ENCODE measurements around the gene ADCY1.

ADCY1 gene

DNA sequence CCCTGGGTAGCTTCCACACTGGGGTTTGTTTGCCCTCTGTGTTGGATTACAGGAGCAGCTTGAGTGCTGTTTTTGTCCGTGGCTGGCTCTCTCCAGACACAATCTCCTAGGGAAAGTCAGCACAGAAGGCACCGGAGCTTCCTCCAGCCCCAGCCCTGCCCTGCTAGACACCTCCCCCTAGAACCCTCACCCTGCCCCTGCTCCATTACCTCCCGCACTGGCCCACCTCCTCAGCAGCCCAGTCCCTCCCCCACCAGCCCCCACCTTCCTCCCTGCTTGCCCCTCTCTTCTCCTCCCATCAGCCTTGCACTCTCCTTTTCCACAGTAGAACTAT lies 130.5 kb downstream of the ADCY1 start:
- Mint-ChIP-seq H3K4me1 (no peaks in the 10 kb centered on the region), H3K4me3 (no peak overlapping the region), H3K27ac (no peak overlapping the region), H3K9me3 (no peaks in the 10 kb centered on the region), H3K27me3 (ENCODE audit: low read depth, poor library complexity) (peaks cover 2% of the 10 kb centered on the region), H3K36me3 (ENCODE audit: low read depth) (peaks cover 12% of the 10 kb centered on the region)
- no peak for TF ChIP-seq CTCF (IDR thresholded peaks at IDR 0.05)
- no peak for DNase-seq

DNA sequence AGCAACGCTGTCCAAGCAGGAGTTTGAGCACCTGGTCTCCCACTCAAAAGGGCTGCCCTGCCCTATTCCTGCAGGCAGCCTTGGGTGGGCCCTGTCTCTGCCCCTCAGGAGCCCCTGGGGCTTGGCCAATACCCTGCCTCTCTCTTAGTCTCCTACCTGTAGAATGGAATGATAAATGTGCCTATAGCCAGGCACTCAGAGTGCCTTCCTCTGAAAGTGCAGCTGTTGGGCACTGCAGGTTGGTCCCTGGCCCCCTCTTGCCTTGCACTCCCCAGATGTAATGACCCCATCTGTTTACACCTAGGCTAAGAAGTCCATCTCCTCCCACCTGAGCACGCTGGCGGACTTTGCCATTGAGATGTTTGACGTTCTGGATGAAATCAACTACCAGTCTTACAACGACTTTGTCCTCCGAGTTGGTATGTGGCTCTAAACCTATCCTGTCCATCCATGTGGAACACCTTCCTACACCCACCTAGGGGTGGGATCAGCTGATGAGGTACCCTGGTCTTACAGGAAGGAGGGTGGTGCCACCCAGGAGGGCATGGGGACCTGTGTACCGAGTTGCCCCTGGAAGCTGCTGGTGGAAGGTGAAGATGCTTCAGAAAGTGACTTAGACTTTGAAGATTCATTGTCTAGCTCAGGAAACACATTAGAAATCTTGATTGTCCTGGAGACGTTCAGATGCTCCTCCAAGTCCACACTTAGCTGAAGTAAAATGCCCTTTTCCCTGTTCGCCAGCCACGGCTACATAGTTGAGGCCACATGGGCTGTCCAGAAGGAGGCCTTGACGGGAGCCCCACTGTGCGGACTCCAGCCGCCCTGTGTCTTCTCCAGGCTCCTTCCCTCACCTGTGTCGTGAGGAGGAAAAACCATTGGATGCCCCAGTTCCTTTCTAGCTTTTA lies 134.1 kb downstream of the ADCY1 start:
- Mint-ChIP-seq H3K9me3 (no peaks in the 10 kb centered on the region), H3K4me3 (no peak overlapping the region), H3K27ac (no peak overlapping the region), H3K27me3 (ENCODE audit: low read depth, poor library complexity) (peaks cover 2% of the 10 kb centered on the region), H3K4me1 (no peaks in the 10 kb centered on the region), H3K36me3 (ENCODE audit: low read depth) (peaks cover 7% of the 10 kb centered on the region)
- no peak for TF ChIP-seq CTCF (IDR thresholded peaks at IDR 0.05)
- DNase-seq: no peak

- no peaks in the 10 kb centered on the region for H3K4me1 Mint-ChIP-seq
- H3K4me3 Mint-ChIP-seq: no peak overlapping the region
- peaks cover 5% of the 10 kb centered on the region for H3K36me3 Mint-ChIP-seq (ENCODE audit: low read depth)
- no peak overlapping the region for H3K27ac Mint-ChIP-seq
- no peak for DNase-seq
- no peaks in the 10 kb centered on the region for H3K9me3 Mint-ChIP-seq
- H3K27me3 Mint-ChIP-seq (ENCODE audit: low read depth, poor library complexity): peaks cover 2% of the 10 kb centered on the region
- no peak for TF ChIP-seq CTCF (IDR thresholded peaks at IDR 0.05)
These were observed 135.2 kb downstream of the ADCY1 start for GRCh38 chr7:45709168-45710042.

GRCh38 chr7:45710271-45711160 lies 136.3 kb downstream of the ADCY1 start:
- no peak for TF ChIP-seq CTCF (IDR thresholded peaks at IDR 0.05)
- DNase-seq: no peak
- Mint-ChIP-seq H3K27me3 (ENCODE audit: low read depth, poor library complexity) (peaks cover 2% of the 10 kb centered on the region), H3K4me1 (no peaks in the 10 kb centered on the region), H3K27ac (peak overlapping the region; percentile 71), H3K36me3 (ENCODE audit: low read depth) (peaks cover 5% of the 10 kb centered on the region), H3K4me3 (no peak overlapping the region), H3K9me3 (no peaks in the 10 kb centered on the region)

DNA sequence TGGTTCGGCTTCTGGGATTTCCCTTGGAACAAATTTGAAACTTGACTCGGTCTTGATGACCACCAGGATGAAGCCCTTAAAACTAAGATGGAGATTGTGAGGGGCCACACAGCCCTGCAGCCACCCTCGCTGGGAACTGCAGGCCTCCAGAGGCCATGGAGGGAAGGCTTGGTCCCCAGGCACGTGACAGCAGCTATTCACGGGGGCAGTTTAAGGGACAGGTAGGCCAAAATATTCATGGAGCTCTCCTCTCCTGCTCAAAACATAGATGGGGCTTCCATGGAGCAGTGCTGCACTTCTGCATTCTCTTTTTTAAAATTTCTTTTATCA lies 137.0 kb downstream of the ADCY1 start:
- no peak overlapping the region for H3K4me3 Mint-ChIP-seq
- DNase-seq: no peak
- H3K36me3 Mint-ChIP-seq (ENCODE audit: low read depth): peaks cover under 1% of the 10 kb centered on the region
- no peaks in the 10 kb centered on the region for H3K9me3 Mint-ChIP-seq
- no peak for TF ChIP-seq CTCF (IDR thresholded peaks at IDR 0.05)
- H3K27me3 Mint-ChIP-seq (ENCODE audit: low read depth, poor library complexity): peaks cover 2% of the 10 kb centered on the region
- peak overlapping the region; percentile 71 for H3K27ac Mint-ChIP-seq
- H3K4me1 Mint-ChIP-seq: no peaks in the 10 kb centered on the region
